DMS114 treated with DMSO at 0.1 percent for 48 hours (cell line): ENCODE results near the gene PRPF19.

ENCODE experiments used
- DNase-seq: peaks from one replicate; lab custom pipeline; 2025; ENCODE audit not compliant: unreplicated experiment; lab: John Stamatoyannopoulos, UW

PRPF19 gene

DNA sequence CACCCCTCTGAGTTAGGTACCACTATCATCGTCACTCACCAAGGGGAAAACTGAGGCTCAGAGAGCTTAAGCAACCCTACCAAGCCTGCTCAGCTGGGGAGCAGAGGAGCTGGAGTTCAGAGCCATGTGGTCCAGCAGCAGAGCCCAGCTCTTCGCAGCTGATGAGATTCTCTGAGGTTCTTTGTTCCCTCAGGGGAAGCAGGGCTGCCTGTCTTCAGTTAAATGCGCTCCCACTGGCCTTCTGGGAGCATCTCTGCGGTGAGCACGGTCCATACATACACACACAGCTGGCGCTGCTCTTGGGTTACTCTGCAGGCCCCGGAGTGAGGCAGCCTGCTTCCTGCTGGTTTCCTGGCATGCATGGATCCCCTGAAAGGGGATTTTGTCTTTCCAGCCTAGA lies 45.4 kb downstream of the PRPF19 start:
- no peak for DNase-seq

DNA sequence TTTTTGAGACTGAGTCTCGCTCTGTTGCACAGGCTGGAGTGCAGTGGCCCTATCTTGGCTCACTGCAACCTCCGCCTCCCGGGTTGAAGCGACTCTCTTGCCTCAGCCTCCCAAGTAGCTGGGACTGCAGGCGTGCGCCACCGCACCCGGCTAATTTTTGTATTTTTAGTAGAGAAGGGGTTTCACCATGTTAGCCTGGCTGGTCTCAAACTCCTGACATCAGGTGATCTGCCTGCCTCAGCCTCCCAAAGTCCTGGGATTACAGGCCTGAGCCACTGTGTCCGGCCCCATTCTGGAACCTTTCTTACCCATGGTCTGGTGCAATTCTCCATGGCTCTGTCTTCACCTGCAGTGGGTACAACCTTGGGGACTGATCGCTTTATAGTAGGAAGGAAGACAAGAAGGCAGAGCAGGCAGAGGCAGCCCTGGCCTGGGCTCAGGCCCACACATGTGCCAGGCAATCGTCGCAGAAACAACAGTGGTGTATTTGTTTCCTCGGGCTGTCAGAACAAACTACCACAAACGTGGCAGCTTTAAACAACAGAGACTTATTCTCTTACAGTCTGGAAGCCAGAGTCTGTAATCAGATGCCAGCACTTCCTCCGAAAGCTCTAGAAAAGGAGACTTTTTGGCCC lies 46.7 kb downstream of the PRPF19 start:
- no peak for DNase-seq

DNA sequence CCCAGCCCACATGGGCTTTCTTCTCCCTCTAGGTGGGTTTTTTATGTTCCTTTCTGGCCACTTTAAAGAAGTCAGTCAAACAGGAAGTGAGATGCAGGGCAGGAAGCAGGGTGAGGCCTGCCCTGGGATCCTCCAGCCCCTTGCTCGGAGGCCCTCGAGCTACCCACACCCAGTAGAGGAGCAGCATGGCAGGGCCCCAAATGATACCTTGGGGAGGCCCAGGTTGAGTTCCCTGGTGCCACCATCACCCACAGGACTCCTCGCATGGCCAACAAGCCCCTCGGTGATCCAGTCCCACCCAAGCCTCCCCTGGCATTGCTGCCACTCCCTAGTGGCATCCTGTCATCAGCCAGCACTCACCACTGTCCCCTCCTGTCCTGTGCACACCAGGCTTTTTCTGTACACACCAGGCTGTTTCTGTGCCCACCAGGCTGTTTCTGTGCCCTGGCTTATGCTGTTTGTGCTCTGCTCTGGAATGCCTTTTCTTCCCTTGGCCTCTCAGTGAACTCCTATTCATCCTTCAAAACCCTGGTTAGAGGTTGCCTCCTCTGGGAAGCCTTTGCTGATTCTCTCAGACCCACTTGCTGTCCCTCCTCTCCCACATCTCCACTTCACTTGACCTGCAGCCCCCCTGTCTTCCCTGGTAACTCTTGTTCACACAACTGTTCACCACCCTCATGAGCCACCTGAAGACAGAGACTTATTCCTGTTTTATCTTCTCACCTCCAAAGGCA lies 47.5 kb downstream of the PRPF19 start:
- no peak for DNase-seq

DNA sequence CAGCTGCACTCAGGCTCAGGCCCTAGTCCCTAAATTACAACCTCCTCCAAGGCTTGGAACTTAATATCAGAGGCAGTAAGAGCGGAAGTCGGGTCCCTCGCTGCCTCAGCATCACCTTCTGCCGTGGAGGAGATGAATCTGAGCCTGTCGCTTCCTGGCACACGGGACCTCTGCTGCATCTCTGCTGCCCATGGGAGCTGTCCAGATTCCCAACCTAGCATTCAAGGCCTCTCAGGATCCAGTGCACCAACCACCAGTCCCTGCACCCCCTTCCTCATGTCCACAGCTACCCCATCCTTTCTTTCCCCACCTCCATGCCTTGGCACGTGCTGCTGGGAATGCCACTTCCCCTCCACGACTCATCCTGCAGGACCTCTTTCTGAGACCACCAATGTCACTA lies 48.1 kb downstream of the PRPF19 start:
- no peak for DNase-seq

DNA sequence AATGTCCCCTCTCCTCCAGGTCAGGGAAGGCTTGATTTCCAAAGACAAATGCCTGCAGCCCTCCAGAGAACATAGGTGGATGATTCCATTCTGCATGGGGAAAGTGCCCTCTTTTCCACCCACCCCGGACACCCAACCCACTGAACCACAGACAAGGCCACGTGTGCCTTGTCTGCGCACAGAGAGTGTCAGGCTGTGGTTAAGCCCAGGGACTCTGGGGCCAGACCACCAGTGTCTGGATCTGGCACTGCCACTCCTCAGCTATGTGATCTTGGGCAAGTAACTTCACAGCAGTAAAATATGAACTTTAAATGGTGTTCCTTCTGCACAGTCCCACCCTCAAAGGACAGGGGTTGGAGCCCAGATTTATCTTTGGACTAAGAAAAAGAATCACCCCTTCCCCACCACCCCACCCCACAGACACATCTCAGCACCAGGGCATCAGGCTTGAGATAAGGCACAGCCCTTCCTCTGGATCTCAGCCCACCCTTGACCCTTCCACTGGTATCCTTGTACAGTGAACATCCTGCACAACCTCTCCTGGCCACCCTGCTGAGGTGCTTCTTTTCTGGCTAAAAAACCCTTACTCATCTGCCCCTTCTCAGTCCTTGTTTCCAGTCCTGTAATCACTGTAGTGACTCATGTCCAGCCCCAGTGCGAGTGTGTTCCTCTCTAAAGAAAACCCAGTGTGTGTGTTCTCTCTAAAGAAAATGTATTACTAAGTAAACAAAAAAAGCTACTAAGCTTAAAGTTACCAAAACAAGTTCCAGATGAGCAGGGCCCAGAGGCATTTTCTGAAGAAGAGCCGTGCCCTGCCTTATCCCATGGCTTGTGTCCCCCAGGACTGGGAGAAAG lies 48.8 kb downstream of the PRPF19 start:
- DNase-seq: no peak

DNA sequence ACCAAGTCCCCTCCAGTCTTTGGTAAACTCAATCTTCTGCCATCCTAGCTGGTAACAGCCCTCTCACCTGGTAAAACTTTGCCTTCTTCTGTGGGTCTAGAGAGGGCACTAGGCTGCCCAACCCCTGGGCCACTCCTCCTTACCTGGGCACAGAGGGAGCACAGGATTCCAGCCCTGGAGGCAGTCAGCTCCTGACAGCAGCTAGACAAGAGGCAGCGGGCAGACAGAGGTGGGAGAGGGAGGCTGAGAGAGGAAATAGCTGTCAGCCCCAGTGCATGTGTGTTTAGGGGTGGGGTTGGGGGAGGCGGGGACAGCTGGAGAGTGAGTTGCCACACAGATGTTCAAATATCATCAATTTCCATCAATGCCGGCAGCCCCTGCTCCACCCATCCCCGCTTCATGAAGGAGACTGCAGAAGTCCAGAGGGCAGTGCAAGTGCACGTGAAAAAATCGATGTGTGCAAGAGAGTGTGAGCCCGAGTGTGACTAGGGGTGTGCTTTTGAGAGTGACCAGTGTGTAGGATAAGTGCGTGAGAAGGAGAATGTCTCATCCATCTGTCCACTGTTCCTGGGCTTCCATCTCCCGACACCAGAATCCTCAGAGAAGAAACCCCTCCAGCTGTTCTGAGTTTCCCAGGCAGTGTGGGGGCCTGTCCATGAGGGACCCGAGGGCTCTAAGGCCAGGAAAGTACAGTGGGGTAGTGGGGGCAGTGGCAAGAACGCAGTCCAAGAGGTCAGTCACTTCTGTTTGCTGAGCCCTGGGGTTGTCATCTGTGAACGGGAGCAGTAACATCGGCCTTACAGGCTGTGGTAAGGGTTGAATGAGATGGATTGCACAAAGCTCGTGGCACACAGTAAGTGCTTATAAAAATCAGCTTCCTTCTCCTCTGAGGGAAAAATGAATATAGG lies 50.4 kb downstream of the PRPF19 start, which contains the start of gene PTGDR2:
Gene PTGDR2, minus strand, starts transcription at position 225 of the 908 bp plus-strand sequence. CDS start 2,228 bp downstream, outside the sequence.
- no peak for DNase-seq

DNA sequence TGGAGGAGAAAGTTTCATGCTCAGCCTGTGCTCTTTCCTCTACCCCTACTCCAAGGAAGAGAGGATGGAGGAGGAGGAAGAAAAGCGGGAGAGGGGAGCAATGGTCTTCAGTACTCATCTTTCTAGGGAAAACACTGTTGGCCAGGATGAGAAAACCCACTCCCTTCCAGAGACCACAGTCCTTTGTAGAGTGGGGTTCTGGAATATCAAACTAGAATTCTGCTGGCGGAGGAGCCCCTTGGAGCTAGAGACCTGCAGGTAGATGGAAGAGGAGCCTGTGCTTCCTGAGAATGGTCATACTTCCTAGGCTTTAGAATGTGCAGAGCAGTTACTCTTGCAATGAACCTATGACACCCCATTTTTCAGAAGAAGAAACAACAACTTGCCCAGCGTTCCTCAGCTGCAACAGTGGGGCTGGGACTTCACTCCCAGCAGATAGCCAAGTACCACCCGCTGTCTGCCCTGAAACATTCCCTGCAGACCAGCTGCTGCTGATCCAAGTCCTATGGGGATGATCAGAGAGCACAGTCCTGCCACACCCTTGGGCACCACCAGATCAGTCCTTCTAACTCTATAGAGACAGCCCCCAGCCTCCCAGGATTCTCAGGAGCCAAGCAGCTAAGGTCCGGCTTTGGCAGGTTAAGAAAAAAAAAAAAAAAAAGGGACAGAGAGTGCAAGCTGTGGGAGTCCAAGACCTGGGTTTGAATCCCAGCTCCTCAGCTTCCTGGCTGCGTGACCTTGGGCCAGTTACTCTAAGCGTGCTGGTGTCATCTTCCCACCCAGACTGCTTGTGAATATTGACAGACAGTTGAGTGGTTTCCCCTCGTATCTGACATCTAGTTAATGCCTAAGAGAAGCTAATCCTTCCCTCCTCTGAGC lies 51.3 kb downstream of the PRPF19 start:
- DNase-seq: no peak

DNA sequence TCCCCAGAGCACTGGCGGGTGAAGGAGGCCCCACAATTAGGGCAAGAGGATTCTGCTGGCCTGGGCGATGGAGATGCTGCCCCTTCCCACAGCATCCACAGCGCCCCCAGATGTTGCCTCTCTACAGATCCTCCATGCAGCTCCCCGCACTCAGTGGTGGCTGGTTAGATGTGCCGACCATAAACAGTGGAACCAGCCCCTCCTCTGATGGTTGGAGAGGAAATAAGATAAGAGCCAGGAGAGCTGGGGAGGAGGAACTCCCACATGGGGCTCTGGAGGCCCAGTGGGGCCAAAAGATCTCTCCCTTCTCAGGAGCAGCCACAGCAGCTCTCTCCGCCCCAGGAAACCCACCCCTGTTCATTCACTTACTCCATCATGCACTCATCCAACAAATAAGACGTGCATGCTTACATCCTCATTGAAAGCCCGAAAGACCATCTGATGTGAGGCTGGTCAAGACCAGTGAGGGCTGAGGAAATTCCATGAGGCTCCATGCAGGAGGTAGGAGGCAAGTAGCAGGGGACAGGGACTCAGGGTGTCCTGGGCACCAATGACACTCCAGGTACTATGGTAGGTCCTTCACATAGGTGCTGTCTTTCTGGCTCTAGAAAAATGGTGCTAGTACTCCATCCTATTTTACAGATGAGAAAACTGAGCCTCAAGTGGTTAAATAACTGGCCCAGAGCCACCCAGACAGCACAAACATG lies 52.1 kb downstream of the PRPF19 start:
- DNase-seq: no peak

DNA sequence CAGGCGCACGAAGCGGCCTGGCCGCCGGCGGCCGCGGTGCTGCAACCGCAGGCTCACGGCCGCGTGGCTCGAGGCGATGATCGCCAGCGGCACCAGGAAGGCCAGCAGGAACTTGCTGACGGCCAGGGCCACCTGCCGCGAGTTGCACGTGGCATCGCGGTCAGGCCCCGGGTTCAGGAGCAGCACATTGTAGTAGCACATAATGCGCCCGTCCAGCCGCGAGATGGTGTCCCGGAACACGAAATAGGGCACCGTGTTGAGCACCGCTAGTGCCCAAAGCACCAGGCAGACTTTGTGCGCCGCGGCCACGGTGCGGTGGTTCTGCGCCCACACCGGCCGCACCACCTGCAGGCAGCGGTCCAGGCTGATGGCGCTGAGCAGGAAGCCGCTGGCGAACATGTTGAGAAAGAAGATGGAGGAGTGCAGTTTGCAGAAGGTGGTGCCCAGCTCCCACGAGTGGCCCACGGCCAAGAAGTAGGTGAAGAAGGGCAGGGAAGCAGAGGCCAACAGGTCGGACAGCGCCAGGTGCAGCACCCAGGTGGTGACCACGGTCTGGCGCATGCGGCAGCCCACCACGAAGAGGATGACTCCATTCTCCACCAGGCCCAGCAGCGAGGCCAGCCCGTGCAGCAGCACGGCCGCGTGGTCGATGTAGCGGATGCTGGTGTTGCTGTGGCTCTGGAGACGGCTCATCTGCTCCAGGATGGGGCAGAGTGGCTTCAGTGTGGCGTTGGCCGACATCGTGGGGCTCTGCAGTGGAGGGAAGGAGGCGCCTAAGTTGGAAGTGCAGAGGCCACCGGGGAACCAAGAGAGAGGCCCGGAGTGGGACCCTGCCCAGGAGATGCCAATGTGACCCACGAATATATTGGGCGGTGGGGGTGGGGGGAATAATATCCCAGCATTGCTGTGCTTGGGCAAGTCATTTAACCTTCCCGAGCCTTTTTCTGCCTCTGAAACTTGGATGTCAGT lies 53.1 kb downstream of the PRPF19 start:
- DNase-seq: no peak

DNA sequence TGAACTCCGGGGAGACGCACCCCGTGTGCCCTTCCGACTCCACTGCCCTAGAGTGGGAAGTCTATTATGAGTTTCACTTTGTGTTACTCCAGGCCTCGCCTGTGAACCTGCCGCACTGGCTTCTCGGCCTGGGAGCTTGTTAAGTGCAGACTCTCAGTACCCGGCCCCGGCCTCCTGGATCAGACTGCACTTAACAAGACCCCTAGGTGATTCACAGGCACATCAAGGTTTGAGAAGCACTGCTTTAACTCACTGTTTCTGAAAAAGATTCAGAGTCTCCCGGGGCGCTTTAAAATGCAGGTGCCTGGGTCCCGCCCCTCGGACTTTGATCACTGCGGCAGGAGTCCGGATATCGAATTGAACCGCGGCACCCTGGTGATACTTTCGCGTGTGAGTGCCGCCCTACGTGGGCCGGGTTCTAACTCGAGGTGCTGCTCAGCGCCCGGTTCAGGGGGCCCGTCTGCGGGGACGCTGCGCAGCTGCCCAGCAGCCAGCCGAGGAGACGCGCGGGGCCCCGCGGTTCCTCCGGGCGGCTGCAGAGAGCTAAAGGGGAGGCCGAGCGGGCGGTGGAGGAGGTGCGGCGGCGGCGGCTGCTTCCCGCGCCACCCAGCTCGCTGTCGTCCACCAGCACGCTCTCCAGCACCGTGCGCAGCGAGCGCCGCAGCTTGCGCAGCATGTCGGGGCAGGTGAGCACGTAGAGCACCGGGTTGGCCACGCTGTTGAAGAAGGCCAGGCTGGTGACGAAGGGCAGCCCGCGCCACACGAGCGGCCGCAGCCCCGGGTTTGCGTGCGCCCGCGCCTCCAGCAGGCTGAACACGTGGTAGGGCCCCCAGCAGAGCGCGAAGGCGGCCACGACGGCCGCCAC lies 54.0 kb downstream of the PRPF19 start:
- no peak for DNase-seq

DNA sequence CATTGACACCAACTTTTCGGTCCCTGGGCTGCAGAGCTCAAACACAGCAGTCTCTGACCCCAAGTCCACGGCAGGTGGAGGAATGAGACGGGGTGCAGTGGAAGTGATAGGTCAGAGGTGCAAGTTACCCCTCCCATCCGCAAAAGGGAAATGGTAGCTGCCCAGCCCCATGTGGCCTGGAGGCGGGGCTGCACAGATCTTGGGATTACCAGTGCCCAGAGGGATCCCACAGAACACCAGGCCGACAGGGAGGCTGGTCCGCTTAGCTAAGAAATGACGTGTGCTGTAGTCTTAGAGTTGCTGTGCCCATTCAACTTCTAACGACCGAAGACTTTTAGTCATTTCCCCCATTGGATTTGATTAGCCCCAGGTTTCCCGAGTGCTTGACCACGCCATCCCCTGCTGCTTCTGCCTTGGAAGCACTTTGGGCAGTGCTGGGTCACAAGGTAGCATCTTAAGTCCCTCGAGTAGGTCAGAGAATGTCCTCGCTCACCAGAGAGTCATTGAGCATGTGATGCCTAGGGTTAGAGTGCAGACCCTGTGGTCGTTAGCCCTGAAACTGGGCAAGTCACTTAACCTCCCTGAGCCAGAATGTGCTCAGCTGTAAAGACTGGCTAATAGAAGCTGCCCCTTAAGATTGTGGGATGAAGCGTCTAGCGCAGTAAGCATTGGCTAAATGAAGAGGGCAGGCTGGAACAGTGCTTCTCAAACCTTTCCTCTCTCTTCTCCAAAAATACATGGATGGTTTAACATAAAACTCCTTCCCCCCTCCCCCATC lies 54.9 kb downstream of the PRPF19 start:
- DNase-seq: no peak

DNA sequence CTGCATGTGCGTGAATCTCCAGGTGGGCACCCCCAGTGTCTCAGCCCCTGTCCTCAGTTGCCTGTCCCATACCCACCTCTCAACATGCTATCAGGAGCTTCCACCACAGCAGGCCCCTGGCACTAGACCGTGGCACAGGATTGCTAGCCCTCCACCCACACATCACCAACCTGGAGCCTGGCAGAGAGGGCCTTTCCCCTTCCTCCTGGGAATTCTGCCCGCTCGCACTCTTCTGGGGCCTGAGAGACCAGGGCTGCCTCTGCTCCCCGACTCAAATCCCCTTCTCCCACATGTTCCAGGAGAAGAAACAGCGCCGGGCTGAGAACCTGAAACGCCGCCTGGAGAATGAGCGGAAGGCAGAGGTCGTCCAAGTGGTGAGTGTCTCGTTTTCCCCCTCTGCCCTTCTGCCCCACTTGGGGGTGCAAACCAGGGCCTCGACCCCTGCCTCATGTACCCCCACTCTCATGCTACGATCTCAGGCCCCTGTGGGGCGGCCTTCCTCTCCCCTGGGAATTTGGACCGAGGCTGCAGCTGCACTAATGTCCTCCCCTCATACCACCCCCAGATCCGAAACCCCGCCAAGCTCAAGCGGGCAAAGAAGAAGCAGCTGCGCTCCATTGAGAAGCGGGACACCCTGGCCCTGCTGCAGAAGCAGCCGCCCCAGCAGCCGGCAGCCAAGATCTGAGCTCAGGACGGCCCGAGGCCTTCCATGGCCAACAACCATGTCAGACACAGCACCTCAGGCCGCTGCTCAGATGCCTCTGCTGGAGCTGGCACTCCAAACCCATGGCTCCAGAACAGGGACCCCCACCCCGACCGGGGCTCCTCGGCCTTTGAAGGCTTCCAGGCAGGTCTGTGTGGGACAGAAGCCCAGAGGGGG lies 56.5 kb downstream of the PRPF19 start:
- no peak for DNase-seq

DNA sequence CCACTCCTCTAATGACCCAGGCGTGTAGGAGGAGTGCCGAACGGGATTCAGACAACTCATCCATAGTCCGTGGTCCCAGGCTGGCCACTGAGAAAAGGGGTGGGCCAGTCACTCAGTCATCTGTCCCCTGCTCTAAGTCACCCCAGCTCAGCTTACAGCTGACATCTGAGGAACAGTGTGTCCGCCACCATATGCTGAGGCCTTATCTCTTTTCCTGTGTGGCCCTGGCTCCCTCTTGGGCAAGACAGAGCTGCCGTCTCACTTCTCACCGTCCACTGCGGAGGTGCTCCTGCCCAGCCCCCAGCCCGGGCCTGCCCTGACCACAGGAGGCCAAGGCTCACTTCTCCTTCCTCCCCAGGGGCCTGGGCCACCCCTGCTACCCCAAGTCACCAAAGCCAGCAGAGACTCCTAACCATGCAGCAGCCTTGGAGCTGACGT lies 57.7 kb downstream of the PRPF19 start:
- no peak for DNase-seq

DNA sequence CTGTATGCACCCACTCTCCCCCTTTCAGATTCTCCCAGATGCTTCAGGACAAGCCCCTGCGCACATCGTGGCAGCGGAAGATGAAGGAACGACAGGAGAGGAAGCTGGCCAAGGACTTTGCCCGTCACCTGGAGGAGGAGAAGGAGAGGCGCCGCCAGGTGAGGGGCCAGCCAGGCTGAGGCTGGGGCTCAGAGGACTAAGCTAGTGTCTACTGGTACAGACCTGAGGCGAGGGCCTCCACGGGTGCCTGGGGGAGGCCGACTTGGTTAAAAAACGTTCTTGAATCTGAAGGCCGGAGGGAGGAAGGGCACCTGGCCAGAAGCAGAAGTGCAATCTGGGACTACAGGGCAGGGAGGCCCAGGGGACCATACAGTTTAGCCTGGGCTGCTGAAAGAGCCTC lies 58.5 kb downstream of the PRPF19 start:
- no peak for DNase-seq

DNA sequence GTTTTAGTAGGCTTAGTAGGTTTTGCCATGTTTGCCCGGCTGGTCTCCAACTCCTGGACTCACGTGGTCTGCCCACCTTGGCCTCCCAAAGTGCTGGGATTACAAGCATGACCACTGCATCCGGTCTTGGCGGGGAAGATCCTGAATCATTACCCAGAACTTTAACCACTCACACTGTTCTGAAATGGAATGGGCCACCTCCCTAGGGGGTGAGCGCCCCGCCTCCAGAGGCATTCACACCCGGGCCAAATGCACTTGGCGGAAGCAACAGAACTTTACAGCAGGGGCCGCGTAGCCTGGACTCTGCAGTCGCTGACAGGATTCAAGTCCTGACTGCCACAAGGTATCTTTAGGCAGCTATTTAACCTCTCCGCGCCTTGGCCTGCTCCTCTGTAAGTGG lies 59.1 kb downstream of the PRPF19 start:
- no peak for DNase-seq
